ENCODE data around the gene HK1. TPM values are rescaled to one million over a fixed set of nuclear protein-coding genes. Genes with fewer than 3 reads are reported as not detected.

Gene HK1
- total RNA-seq, 1 donor from 2014 or later: 128 TPM

DNA sequence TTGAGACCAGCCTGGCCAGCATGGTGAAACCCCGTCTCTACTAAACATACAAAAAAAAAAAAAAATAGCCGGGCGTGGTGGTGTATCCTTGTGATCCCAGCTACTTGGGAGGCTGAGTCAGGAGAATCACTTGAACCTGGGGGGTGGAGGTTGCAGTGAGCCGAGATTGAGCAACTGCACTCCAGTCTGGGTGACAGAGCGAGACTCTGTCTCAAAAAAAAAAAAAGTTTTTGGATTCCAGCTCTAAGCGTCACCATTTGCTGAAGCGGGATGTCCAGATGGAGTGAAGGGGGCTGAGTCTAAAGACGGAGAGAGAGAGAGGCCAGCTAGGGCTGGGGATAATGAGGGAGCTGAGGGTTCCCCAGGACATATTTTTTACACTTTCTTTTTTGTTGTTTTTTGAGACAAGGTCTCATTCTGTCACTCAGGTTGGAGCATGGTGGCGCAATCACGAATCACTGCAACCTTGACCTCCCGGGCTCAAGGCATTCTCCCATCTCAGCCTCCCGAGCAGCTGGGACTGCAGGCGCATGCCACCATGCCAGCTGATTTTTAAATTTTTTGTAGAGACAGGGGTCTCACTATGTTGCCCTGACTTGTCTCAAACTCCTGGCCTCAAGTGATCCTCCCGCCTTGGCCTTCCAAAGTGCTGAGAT, 9.4 kb upstream of the HK1 start:
- no peak for DNase-seq (ENCODE audit: low spot score in 2 of 2)
- intact Hi-C loops (cut with DNase I): no loop called here

DNA sequence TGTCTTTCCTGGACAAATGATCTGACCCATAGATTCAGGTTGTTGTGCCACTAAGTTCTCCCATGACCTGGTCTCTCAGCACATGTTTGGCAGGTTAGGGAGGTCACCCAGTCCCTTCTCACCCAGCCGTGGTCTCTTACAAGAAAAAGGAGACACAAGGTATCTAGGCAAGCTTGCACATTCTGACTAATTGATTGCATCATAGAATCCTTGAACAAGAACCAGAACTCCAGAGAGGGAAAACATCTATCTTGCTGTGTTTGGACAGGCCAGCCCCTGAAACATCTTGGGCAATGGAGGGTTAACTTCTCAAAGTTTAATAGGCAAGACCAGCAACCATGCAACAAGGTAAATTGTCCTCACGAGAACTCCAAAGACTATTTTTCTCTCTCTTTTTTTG, 8.5 kb upstream of the HK1 start:
- Histone ChIP-seq H3K4me3 (no peak overlapping the region), H3K36me3 (no peaks in the 10 kb centered on the region), H3K9me3 (peaks cover 0 to 6% of the 10 kb centered on the region in 2 donors), H3K4me1 (no peaks in the 10 kb centered on the region), H3K27ac (no peak overlapping the region), H3K27me3 (no peaks in the 10 kb centered on the region)
- no peak for DNase-seq (ENCODE audit: low spot score in 2 of 2)
- intact Hi-C loops (cut with DNase I): no loop called here
- TF ChIP-seq, protein P1, sequence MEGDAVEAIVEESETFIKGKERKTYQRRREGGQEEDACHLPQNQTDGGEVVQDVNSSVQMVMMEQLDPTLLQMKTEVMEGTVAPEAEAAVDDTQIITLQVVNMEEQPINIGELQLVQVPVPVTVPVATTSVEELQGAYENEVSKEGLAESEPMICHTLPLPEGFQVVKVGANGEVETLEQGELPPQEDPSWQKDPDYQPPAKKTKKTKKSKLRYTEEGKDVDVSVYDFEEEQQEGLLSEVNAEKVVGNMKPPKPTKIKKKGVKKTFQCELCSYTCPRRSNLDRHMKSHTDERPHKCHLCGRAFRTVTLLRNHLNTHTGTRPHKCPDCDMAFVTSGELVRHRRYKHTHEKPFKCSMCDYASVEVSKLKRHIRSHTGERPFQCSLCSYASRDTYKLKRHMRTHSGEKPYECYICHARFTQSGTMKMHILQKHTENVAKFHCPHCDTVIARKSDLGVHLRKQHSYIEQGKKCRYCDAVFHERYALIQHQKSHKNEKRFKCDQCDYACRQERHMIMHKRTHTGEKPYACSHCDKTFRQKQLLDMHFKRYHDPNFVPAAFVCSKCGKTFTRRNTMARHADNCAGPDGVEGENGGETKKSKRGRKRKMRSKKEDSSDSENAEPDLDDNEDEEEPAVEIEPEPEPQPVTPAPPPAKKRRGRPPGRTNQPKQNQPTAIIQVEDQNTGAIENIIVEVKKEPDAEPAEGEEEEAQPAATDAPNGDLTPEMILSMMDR (IDR thresholded peaks at IDR 0.05): no peak

More for the DNA sequence above, 9.4 kb upstream of the HK1 start:
- peaks cover 0 to 6% of the 10 kb centered on the region in 2 donors for H3K9me3 ChIP-seq
- no peaks in the 10 kb centered on the region for H3K27me3 ChIP-seq
- no peaks in the 10 kb centered on the region for H3K4me1 ChIP-seq
- H3K4me3 ChIP-seq: no peak overlapping the region
- H3K27ac ChIP-seq: no peak overlapping the region
- TF ChIP-seq, protein P1 (IDR thresholded peaks at IDR 0.05): no peak
- no peaks in the 10 kb centered on the region for H3K36me3 ChIP-seq

DNA sequence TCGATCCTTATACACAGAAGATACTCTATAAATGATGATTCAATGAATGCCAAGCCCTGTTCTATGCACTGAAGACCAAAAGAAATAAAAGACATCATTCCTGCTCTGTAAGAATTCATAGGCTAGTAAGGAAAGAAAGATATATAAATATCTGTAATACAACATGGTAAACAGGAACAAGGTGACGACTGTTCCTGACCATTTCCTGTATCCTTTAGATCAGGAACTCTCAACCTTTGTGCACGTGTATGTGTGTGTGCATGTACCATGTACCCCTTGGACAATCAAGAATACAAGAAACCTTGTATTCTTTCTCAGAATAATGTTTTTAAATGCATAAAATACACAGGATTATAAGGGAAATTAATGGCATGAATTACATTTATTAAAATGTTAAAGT, 7.3 kb upstream of the HK1 start:
- H3K4me3 ChIP-seq: no peak overlapping the region
- no peaks in the 10 kb centered on the region for H3K27me3 ChIP-seq
- TF ChIP-seq, protein P1 (IDR thresholded peaks at IDR 0.05): no peak
- intact Hi-C loops (cut with DNase I): no loop called here
- H3K27ac ChIP-seq: no peak overlapping the region
- H3K4me1 ChIP-seq: no peaks in the 10 kb centered on the region
- peaks cover 0 to 6% of the 10 kb centered on the region in 2 donors for H3K9me3 ChIP-seq
- no peaks in the 10 kb centered on the region for H3K36me3 ChIP-seq
- no peak for DNase-seq (ENCODE audit: low spot score in 2 of 2)

DNA sequence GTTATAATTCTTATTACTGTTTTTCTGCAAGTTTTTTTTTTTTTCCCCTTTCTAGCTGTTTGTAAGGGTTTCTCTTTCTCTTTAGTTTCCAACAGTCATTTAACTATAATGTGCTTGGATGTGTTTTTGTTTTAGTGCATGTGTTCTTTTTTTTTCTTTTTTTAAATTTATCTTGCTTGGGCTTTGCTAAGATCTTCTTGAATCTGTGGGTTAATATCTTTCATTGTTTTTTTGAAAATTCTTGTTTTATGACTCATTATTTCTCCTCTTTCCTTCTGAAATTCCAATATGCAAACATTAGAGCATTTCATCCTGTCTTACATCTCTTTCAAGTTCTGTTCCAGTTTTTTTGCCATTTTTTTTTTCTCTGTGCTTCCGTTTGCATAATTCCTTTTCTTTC, 5.7 kb upstream of the HK1 start:
- intact Hi-C loops (cut with DNase I): no loop called here
- TF ChIP-seq, protein P1 (IDR thresholded peaks at IDR 0.05): no peak
- peaks cover 0 to 6% of the 10 kb centered on the region in 2 donors for H3K9me3 ChIP-seq
- H3K36me3 ChIP-seq: no peaks in the 10 kb centered on the region
- no peaks in the 10 kb centered on the region for H3K27me3 ChIP-seq
- no peak for DNase-seq (ENCODE audit: low spot score in 2 of 2)
- no peak overlapping the region for H3K4me3 ChIP-seq
- no peak overlapping the region for H3K27ac ChIP-seq
- H3K4me1 ChIP-seq: no peaks in the 10 kb centered on the region

DNA sequence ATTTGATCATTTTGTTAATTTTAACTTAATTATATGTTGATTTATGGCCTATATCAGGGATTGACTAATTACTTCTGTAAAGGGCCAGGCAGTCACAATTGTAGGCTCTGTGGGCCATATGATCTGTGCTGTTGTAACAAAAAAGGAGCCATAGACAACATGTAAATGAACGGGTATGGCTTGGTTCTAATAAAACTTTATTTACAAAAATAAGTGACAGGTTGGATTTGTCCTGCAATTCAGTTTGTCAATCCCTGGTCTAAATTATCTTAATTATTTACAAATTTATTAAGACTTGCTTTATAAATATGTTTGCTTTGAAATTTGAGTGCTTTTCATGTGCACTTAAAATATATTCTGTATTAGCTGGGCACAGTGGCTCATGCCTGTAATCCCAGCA, 2.9 kb upstream of the HK1 start:
- intact Hi-C loops (cut with DNase I): no loop called here
- Histone ChIP-seq H3K4me1 (peaks cover 4 to 5% of the 10 kb centered on the region in 2 donors), H3K36me3 (no peaks in the 10 kb centered on the region), H3K27ac (no peak overlapping the region), H3K4me3 (no peak overlapping the region), H3K9me3 (peaks cover 0 to 6% of the 10 kb centered on the region in 2 donors), H3K27me3 (no peaks in the 10 kb centered on the region)
- DNase-seq (ENCODE audit: low spot score in 2 of 2): no peak
- TF ChIP-seq, protein P1 (IDR thresholded peaks at IDR 0.05): no peak
